MCF 10A (cell line): ENCODE data around the gene DACH1. TPM values are rescaled to one million over a fixed set of nuclear protein-coding genes. Genes with fewer than 3 reads are reported as not detected.

Source experiments
- BruUV-seq: library from RNA; stranded (reverse); fragments of 400-500 nt; replicated peaks from 2 replicates; lab custom pipeline; 2021; lab: Mats Ljungman, UMichigan
- CTCF ChIA-PET: fragments of 300-600 bp; sonication (Branson Sonifier 250); formaldehyde crosslinking; extraction: SDS; loops from one replicate; lab custom pipeline; 2021; ENCODE audit warnings: antibody characterized with exemption, inconsistent platforms; lab: Yijun Ruan, JAX
- POLR2A ChIA-PET: fragments of 300-600, 350-650 bp; sonication (Branson Sonifier 250); formaldehyde crosslinking; extraction: SDS; loops from one replicate; lab custom pipeline; 2020; ENCODE audit warnings: antibody characterized with exemption, inconsistent platforms; lab: Yijun Ruan, JAX
- DNase-seq: peaks from one replicate; pipeline ENCODE4 v3.0.0-alpha.2; 2018; ENCODE audit not compliant: unreplicated experiment
- H3K27ac Mint-ChIP-seq: one replicate; pipeline ENCODE4 v1.8.0; 2022; ENCODE audit warnings: mild to moderate bottlenecking, low read depth, mixed read lengths; ENCODE audit not compliant: unreplicated experiment
- H3K27me3 Mint-ChIP-seq: one replicate; pipeline ENCODE4 v1.8.0; 2022; ENCODE audit warnings: mixed read lengths; ENCODE audit not compliant: insufficient read depth, unreplicated experiment
- H3K36me3 Mint-ChIP-seq: one replicate; pipeline ENCODE4 v1.8.0; 2022; ENCODE audit warnings: mild to moderate bottlenecking, moderate library complexity, mixed read lengths; ENCODE audit not compliant: insufficient read depth, unreplicated experiment
- H3K4me1 Mint-ChIP-seq: one replicate; pipeline ENCODE4 v1.8.0; 2022; ENCODE audit warnings: mixed read lengths; ENCODE audit not compliant: insufficient read depth, unreplicated experiment
- H3K4me3 Mint-ChIP-seq: one replicate; pipeline ENCODE4 v1.8.0; 2022; ENCODE audit warnings: mild to moderate bottlenecking, moderate library complexity, mixed read lengths; ENCODE audit not compliant: unreplicated experiment
- H3K9me3 Mint-ChIP-seq: one replicate; pipeline ENCODE4 v1.8.0; 2022; ENCODE audit warnings: mixed read lengths; ENCODE audit not compliant: unreplicated experiment
- CTCF ChIP-seq: fragments of 200-600 bp; IDR thresholded peaks from one replicate; pipeline ENCODE4 v1.8.0; 2022; ENCODE audit warnings: antibody characterized with exemption, mild to moderate bottlenecking; ENCODE audit not compliant: unreplicated experiment
- intact Hi-C: fragments of 100-400 bp; cut with micrococcal nuclease; formaldehyde crosslinking; loops from 2 replicates; pipeline ENCODE4 v1.14.1; 2022
- total RNA-seq: library from RNA; stranded (reverse); gene quantifications from 2 replicates; pipeline ENCODE4 v1.2.3, GENCODE V29; 2022

The DACH1 gene
- total RNA-seq, 1 experiment from 2014 or later = not detected

GRCh38 chr13:71860547-71861138 lies 6.4 kb downstream of the DACH1 start:
- Mint-ChIP-seq H3K27ac (no peak overlapping the region), H3K27me3 (peaks cover 77% of the 10 kb centered on the region), H3K4me1 (no peaks in the 10 kb centered on the region), H3K9me3 (no peaks in the 10 kb centered on the region), H3K4me3 (no peak overlapping the region), H3K36me3 (no peaks in the 10 kb centered on the region)
- CTCF ChIA-PET = interaction anchor here (0.7 kb wide), 1 partner anchor 19 kb away, joined by 3 read pairs; no protein-coding TSS in a partner anchor
- intact Hi-C loops = no loop called here
- POLR2A ChIA-PET = interaction anchor here (0.7 kb wide), 1 partner anchor 329 kb away, joined by 3 read pairs; no protein-coding TSS in a partner anchor
- DNase-seq = no peak
- no TSS peak for BruUV-seq
- TF ChIP-seq CTCF = no peak

GRCh38 chr13:71858647-71859046 lies 8.4 kb downstream of the DACH1 start:
- no peak for DNase-seq
- intact Hi-C loops = no loop called here
- TF ChIP-seq CTCF = no peak
- Mint-ChIP-seq H3K27ac (no peak overlapping the region), H3K36me3 (no peaks in the 10 kb centered on the region), H3K27me3 (peaks cover 73% of the 10 kb centered on the region), H3K4me3 (no peak overlapping the region), H3K4me1 (no peaks in the 10 kb centered on the region), H3K9me3 (no peaks in the 10 kb centered on the region)
- CTCF ChIA-PET = no interaction called here
- POLR2A ChIA-PET = no interaction called here
- BruUV-seq = no TSS peak

GRCh38 chr13:71856548-71857043 lies 10.4 kb downstream of the DACH1 start:
- ChIA-PET CTCF (no interaction called here), POLR2A (no interaction called here)
- Mint-ChIP-seq H3K27ac (no peak overlapping the region), H3K9me3 (no peaks in the 10 kb centered on the region), H3K4me1 (no peaks in the 10 kb centered on the region), H3K36me3 (no peaks in the 10 kb centered on the region), H3K27me3 (peaks cover 76% of the 10 kb centered on the region), H3K4me3 (no peak overlapping the region)
- no peak for TF ChIP-seq CTCF
- BruUV-seq = no TSS peak
- DNase-seq = no peak
- intact Hi-C loops = no loop called here

- BruUV-seq = no TSS peak
- H3K4me1 Mint-ChIP-seq = no peaks in the 10 kb centered on the region
- H3K4me3 Mint-ChIP-seq = no peak overlapping the region
- intact Hi-C loops = no loop called here
- no peak for DNase-seq
- CTCF ChIA-PET = no interaction called here
- no peak for TF ChIP-seq CTCF
- no peaks in the 10 kb centered on the region for H3K36me3 Mint-ChIP-seq
- peaks cover 76% of the 10 kb centered on the region for H3K27me3 Mint-ChIP-seq
- H3K9me3 Mint-ChIP-seq = no peaks in the 10 kb centered on the region
- no peak overlapping the region for H3K27ac Mint-ChIP-seq
- POLR2A ChIA-PET = no interaction called here
Measured at GRCh38 chr13:71854401-71854800, 12.6 kb downstream of the DACH1 start.
